HK-2 (cell line): ENCODE data around the gene SRSF8.
"Not testable (repeated sequence)": the region's sequence is repeated elsewhere in the genome, so short reads cannot be mapped to it uniquely, and the experiment has no call there.

Source experiments
- DNase-seq: peaks from one replicate; pipeline ENCODE4 v3.0.0-alpha.2; 2018; ENCODE audit not compliant: unreplicated experiment

SRSF8 gene

DNA sequence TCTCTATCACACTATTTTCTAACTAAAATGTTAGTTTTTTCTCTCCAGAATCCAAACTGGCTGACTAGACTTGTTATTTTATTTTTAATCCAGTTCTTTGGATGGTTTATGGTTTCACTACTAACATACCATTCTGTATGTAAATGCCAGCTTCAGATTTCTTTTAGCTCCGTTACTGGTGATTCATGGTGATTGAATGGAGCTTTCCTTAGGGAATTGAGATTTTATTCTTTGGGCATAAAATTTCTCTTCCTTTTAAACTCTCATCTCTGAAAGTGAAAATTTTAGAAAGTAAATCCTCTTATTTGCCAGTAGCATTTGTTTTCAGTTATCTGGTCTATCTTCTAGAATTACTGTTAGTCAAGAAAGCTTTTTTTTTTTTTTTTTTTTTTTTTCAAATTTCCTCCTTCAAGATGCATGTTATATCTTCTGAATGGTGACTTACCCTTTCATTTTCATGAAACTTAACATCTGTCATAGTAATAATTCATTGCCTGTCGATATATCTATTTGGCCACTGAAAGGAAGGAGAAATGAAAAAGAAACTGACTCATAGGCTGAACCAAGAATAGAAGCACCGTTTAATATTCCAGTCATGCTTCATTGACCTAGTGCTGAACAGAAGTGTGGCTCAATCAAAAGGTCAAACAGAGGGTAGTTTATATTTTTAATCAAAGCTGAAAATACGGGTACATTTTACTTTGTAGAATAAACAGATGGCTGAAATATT, 29.3 kb downstream of the SRSF8 start:
- DNase-seq, result no peak

DNA sequence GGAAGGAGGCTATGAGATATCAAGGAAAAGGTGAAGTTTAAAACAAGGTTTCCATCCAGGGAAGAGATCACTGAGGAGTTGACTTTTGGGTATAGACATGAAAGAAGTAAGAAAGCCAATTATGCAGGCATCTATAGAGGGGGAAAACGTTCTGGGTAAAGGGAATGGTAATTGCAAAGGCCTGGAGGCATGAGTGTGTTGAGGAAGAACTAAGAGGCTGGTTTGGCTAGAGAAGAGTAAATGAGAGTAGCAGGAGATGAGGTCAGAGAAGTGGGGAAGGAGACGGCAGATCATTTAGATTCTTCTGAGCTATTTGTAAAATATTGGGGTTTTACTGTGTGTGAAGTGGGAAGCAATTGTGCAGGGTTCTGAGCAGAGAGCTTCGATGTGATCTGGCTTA, 30.5 kb downstream of the SRSF8 start:
- DNase-seq, result no peak

DNA sequence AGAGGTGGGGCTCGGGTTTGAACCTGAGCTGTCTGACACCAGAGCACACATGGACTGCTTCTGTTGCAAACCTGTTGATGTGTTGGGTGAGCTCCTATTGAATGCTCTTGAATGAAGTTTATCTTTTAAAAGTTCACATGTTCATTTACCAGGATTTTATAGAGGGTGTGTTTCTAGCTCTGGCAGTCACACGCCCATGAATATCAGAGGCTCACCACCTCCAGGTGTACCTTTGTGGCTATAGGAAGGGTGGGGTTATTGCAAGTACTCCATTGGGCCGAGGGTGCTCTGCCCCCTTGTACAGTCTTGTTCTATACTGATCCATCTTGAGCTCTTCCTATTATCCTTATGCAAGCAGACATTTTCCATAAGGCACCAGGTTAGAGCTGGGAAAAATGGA, 32.1 kb downstream of the SRSF8 start:
- DNase-seq, result no peak

DNA sequence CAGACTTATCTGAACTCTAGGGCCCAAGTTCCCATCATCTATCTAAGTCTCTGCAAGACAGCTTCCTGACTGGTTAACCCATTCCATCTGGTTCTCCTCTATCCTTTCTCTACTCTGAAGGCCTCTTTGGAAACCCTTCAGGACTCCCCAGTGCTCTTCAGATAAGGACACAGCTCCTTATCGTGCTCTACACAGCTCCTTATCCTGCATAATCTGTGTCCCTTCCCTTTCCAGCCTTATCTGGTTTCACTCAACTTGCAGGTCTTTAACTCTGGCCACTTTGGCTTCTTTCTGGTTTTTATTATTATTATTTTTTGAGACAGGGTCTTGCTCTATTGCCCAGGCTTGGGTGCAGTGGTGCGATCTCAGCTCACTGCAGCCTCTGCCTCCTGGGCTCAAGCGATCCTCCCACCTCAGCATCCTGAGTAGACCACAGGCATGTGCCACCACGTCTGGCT, 33.5 kb downstream of the SRSF8 start:
- no peak for DNase-seq

DNA sequence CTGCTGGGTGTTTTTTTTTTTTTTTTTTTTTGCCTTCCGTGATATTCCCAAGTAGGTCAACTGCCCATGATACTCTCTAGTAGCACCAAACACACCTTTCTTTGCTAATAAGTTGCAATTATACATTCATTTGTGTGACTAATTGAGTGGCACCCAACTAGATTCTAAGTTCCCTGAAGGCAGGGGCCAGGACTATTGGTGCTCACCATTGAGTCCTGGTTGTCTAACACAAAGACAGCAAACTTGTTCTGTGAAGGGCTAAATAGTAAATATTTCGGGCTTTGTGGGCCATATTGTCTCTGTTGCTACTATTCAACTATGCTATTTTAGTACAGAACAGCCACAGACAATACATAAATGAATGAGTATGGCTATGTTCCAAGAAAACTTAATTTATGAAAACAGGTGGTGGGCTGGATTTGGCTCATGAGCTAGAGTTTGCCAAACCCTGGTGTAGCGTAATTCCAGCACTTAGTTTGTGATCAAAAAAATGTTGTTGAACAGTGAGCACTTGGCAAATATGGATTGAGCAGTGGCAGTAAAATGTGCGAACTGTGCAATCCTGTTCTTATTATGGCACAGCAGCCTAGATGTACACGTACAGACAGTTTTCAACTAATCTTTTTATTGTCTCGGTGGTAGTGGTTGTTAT, 34.3 kb downstream of the SRSF8 start:
- DNase-seq, result no peak

DNA sequence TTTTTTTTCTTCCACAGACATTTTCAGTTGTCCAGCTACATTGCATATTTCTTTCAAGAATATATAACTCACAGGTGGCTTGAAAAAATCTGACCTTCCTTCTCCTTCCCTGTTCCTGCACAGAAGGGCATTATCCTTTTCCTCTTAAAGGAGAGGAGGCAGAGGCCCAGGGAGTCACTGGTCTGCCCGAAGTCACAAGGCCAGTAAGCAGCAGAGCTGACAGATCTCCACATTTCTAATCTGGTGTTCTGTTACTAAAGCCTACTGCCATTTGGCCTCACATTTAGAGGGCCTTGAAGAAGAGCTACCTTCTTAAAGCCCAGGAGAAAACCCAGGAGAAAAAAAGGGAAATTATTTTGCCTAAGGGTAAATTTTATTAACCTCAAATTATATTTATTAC, 35.2 kb downstream of the SRSF8 start:
- DNase-seq, result no peak

DNA sequence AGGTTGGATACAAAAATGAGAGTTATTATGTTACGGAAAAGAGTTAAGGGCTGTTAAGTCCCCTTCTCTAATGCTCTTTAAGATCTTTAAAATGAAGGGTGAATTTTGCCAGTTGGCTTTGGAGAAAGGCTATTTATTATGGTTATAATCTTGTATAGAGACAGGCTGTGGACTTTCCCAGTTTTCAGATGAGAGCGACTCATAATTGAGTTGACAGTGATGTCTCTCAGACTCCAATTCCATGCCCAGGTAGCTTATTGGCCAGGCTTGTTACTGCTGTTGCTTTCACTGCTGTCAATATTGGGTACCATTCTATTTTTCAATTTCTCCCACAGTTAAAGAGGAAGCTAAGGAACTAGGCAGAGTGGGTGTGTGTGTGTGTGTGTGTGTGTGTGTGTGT, 36.0 kb downstream of the SRSF8 start:
- no peak for DNase-seq

DNA sequence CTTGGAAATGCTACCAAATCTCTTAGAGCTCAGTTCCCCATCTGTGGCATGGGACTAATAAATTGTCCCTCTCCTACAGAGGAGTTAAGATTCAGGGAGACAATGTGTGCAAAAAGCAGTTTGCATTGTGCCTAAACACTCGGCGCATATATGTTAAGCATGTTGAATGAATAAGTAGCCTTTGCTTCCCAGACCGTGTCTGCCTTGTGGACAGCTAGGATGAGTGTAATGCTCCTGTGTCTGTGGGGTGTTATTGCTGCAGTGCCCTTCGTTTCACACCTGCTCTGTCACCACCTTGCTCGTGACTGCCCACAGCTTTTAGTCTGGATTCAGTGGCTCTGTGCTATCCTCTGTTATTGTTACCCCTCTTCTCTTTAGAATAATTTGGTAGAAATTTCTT, 37.0 kb downstream of the SRSF8 start:
- DNase-seq, result no peak

DNA sequence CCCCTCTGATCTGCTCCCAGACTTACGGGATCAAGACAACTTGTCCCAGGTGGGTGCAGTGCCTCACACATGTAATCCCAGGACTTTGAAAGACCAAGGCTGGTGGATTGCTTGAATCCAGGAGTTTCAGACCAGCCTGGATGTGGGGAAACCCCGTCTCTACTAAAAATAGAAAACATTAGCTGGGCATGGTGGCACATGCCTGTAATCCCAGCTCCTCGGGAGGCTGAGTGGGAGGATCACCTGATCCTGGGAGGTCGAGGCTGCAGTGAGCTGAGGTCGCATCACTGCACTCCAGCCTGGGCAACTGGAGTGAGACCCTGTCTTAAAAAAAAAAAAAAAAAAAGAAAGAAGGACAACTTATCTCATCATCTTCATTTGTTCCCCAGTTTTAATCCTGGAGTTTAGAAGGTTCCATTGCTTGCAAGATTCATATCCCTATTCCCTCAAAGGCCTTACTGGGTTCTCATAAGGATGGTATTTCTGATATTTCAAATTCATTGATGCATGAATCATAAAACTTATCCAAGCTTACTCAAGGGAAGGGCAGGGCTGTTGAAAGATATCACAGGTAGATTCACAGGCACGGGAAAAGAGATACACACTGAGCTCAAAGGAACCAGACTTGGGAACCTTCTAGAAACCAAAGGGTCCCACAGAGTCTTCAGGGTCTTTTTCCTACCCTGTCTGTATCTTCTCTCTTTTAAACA, 37.6 kb downstream of the SRSF8 start:
- no peak for DNase-seq

DNA sequence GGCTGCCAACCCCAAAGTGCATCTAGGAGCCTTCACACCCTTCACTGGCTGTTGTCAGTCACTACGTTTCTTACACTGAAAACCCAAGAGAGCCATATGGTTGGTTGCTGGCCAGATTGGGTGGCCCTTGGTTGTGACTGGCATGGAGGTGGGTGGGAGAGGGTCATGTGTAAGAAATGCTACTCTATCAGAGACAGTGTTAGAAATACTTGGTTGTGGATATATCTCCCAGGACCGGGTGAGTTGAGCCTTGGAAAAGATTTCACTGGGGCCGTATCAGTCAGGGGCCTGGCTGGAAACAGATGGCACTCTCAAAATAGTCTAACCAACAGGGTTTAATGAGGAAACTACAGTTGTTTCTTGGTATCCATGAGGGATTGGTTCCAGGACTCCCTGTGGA, 38.1 kb downstream of the SRSF8 start:
- no peak for DNase-seq

DNA sequence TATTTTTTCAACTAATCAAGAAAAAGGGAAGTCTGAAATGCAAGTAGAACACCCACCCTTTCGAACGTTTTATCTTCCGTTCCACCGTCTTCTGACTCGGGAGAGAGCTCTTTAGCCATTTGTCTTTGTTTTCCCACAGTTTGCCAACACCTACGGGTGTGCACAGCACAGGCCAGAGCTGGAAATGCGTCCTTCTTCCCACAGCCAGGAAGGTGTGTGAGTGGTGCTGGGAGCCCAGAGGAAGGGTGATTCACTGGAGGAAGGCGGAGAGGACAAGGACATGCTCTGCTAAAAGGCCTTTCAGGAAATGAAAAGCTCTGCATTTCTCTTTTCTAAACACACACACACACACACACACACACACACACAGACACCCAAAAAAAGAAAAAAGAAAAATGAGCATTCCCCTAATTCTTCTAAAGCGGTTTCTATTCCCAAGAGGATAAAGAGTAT, 41.5 kb downstream of the SRSF8 start:
- peak; percentile 25 for DNase-seq

DNA sequence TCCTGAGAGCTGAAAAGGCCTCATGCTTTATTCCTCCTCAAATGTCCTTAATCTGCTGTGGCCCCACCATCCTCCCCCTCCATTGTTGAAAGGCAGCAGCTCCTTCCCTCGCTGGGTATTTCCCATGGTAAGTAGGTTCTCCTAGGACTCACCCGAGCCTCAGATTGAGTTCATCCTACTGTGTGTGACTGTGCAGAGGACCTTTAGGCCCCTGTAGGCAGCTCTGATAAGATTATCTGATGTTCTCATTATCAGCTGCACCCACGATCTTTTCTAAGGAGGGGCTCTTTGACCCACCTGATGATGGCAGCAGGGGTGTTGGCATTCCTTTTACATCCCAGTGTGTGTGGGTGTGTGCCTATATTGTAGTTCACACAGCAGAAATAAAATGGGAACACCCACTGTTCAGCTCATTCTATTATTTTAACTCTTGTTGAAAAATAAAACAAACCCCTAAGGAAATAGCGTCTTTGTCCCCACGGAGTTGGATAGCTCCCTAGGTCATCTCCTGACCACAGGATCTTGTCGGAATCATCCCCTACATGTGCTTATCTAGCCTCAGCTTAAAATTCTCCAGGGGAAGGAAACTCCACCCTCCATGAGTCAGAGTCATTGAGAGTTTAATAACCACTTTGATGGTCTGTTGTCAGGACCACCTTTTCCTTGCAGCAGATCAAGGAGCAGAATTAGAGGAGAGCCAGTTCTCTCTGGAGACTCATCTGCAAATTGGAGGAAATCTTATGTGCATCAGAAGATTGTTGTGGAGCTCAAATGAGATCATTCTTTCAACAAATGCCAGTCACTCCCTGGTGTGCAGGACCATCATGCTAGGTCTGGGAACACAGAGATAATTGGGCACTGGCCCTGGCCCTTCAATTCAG, 42.2 kb downstream of the SRSF8 start:
- no peak for DNase-seq

DNA sequence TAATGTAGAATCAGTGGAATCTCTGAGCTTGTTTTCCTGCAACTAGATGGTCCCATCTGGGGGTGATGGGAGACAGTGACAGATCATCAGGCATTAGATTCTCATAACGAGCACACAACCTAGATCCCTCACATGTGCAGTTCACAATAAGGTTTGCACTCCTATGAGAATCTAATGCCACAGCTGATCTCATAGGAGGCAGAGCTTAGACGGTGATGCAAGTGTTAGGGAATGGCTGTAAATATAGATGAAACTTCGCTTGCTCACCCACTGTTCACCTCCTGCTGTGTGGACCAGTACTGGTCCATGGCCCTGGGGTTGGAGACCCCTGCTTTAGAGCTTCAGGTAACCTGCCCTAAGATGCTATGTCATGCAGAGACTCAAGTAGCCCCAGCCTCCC, 44.8 kb downstream of the SRSF8 start:
- not testable (repeated sequence) for DNase-seq

DNA sequence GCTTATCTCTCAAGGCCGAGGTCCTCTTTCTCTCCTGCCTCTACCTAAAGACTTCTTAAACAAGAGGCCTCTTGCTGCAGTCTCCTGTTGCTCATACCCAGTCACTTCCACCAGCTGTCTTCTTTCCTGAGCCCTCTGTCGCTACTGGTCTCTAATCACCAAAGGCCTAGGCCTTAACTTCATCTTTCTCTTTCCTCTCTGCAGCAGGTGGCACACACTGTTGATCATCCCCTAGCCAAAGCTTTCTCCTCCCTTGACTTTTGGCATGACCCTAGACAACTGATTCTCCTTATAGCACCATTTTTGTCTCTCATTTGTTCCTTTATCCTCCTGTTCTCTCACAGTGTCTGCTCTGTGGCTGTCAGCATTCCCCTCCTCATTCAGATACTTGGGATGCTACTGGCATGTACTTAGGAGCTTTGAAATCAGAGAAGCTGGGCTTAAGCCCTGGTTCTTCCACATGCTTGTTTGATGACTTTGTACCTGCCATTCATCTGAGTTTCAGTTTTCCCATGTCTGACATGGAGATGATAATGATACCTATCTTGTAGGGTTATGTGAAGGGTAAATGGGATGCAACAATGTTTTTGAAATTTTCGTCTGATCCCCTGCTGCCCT, 45.3 kb downstream of the SRSF8 start:
- DNase-seq, result no peak

DNA sequence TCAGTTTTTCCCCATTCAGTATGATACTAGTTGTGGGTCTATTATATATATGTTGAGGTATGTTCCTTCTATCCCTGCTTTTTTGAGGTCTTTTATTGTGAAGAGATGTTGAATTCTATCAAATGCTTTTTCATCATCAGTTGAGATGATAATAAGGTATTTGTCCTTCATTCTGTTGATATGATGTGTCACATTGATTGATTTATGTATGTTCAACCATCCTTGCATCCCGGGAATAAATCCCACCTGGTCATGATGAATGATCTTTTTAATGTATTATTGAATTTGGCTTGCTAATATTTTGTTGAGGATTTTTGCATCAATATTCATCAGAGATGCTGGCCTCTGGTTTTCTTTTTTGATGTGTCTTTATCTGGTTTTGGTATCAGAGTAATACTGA, 48.9 kb downstream of the SRSF8 start:
- DNase-seq, result no peak

DNA sequence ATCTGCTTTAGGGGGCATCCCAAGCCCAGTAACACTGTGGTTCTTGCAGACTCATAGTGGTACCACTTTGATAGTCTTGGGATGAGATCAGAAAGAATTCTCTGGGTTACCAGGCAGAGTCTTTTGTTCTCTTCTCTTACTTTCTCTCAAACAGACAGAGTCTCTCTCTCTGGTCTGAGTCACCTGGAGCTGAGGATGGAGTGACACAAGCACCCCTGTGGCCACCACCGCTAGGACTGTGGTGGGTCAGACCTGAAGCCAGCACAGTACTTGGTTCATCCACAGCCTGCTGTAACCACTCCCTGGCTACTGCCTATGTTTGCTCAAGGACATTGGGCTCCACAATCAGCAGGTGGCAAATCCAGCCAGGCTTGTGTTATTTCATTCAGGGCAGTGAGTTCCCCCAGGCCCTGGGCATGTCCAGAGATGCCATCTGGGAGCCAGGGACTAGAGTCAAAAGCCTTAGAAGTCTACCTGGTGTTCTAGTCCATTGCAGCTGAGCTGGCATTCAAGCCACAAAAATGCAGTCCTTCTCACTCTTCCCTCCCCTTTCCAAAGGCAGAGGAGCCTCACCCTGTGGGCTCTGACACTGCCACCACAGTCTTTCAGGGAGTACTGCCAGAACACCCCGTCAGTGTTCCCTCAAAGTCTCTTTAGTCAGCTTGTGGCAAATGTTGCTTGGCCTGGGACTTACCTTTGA, 52.8 kb downstream of the SRSF8 start:
- no peak for DNase-seq
